Measurements from ENCODE around the gene SPATA24.
A peak's percentile ranks its signal among the peaks of the same experiment; 100 is the strongest.

The SPATA24 gene

GRCh38 chr5:139395844-139396640, 7.8 kb downstream of the SPATA24 start:
- Mint-ChIP-seq H3K27me3 (no peaks in the 10 kb centered on the region), H3K9me3 (no peaks in the 10 kb centered on the region), H3K4me3 (peak overlapping the region in 1 of 2 donors; percentile 63), H3K4me1 (ENCODE audit: low read depth in 2 of 2) (peaks cover 19 to 22% of the 10 kb centered on the region in 2 donors), H3K27ac (no peak overlapping the region), H3K36me3 (ENCODE audit: insufficient read depth) (no peaks in the 10 kb centered on the region)
- DNase-seq (no peak), ATAC-seq (replicated peaks) (no peak)

- ATAC-seq (replicated peaks) = no peak
These were observed 9.0 kb downstream of the SPATA24 start, which contains the start of gene PROB1 for GRCh38 chr5:139394654-139395566. Gene PROB1, minus strand, starts transcription at chr5:139395104. Its CDS starts 23 bp downstream, at chr5:139395081.

GRCh38 chr5:139394123-139394653, 9.7 kb downstream of the SPATA24 start:
- DNase-seq = peak; percentile 33 to 42 (median 37)
- Mint-ChIP-seq H3K9me3 (no peaks in the 10 kb centered on the region), H3K4me1 (ENCODE audit: low read depth in 2 of 2) (peaks cover 31 to 37% of the 10 kb centered on the region in 2 donors), H3K27ac (no peak overlapping the region), H3K36me3 (ENCODE audit: insufficient read depth) (peaks cover 10% of the 10 kb centered on the region), H3K4me3 (peak overlapping the region; percentile 92 to 93), H3K27me3 (no peaks in the 10 kb centered on the region)
- no peak for ATAC-seq (replicated peaks)

More at GRCh38 chr5:139394654-139395566, 9.0 kb downstream of the SPATA24 start, which contains the start of gene PROB1:
- H3K4me1 Mint-ChIP-seq (ENCODE audit: low read depth in 2 of 2) = peaks cover 30 to 34% of the 10 kb centered on the region in 2 donors
- no peaks in the 10 kb centered on the region for H3K9me3 Mint-ChIP-seq
- peak within 1 kb of the TSS; percentile 92 to 93 for H3K4me3 Mint-ChIP-seq
- no peaks in the 10 kb centered on the region for H3K27me3 Mint-ChIP-seq
- H3K27ac Mint-ChIP-seq = no peak within 1 kb of the TSS
- no peak for DNase-seq
- H3K36me3 Mint-ChIP-seq (ENCODE audit: insufficient read depth) = peaks cover 4% of the 10 kb centered on the region

- H3K27me3 Mint-ChIP-seq = no peaks in the 10 kb centered on the region
- H3K27ac Mint-ChIP-seq = peak overlapping the region; percentile 78 to 89
- H3K4me3 Mint-ChIP-seq = peak overlapping the region; percentile 92 to 93
- peaks cover 34 to 39% of the 10 kb centered on the region in 2 donors for H3K4me1 Mint-ChIP-seq (ENCODE audit: low read depth in 2 of 2)
- H3K36me3 Mint-ChIP-seq (ENCODE audit: insufficient read depth) = peaks cover 10% of the 10 kb centered on the region
- no peaks in the 10 kb centered on the region for H3K9me3 Mint-ChIP-seq
- DNase-seq (no peak), ATAC-seq (replicated peaks) (no peak)
These were observed 10.3 kb downstream of the SPATA24 start for GRCh38 chr5:139393497-139394122.

GRCh38 chr5:139392678-139393496, 11.0 kb downstream of the SPATA24 start:
- Mint-ChIP-seq H3K9me3 (no peaks in the 10 kb centered on the region), H3K36me3 (ENCODE audit: insufficient read depth) (peaks cover 10% of the 10 kb centered on the region), H3K4me3 (peak overlapping the region; percentile 92 to 93), H3K27ac (peak overlapping the region; percentile 78 to 89), H3K4me1 (ENCODE audit: low read depth in 2 of 2) (peaks cover 34 to 44% of the 10 kb centered on the region in 2 donors), H3K27me3 (no peaks in the 10 kb centered on the region)
- ATAC-seq (replicated peaks) (peak; percentile 66), DNase-seq (peak; percentile 74 to 77 (median 76))

GRCh38 chr5:139392324-139392677, 11.6 kb downstream of the SPATA24 start:
- Mint-ChIP-seq H3K36me3 (ENCODE audit: insufficient read depth) (peaks cover 10% of the 10 kb centered on the region), H3K27me3 (no peaks in the 10 kb centered on the region), H3K4me1 (ENCODE audit: low read depth in 2 of 2) (peaks cover 34 to 44% of the 10 kb centered on the region in 2 donors), H3K9me3 (no peaks in the 10 kb centered on the region), H3K27ac (peak overlapping the region; percentile 96 to 98), H3K4me3 (peak overlapping the region; percentile 92 to 93)
- DNase-seq (no peak), ATAC-seq (replicated peaks) (no peak)

GRCh38 chr5:139391570-139392323, 12.1 kb downstream of the SPATA24 start:
- H3K27ac Mint-ChIP-seq = peak overlapping the region; percentile 96 to 98
- H3K4me1 Mint-ChIP-seq (ENCODE audit: low read depth in 2 of 2) = peaks cover 34 to 46% of the 10 kb centered on the region in 2 donors
- H3K9me3 Mint-ChIP-seq = no peaks in the 10 kb centered on the region
- H3K4me3 Mint-ChIP-seq = peak overlapping the region; percentile 92 to 93
- peak; percentile 1 for ATAC-seq (replicated peaks)
- H3K27me3 Mint-ChIP-seq = no peaks in the 10 kb centered on the region
- peaks cover 12% of the 10 kb centered on the region for H3K36me3 Mint-ChIP-seq (ENCODE audit: insufficient read depth)
- peak in 1 of 3 experiments; percentile 21 for DNase-seq

- Mint-ChIP-seq H3K9me3 (no peaks in the 10 kb centered on the region), H3K4me1 (ENCODE audit: low read depth in 2 of 2) (peaks cover 34 to 49% of the 10 kb centered on the region in 2 donors), H3K27me3 (no peaks in the 10 kb centered on the region), H3K4me3 (peak overlapping the region; percentile 92 to 93), H3K27ac (peak overlapping the region; percentile 96 to 98), H3K36me3 (ENCODE audit: insufficient read depth) (peaks cover 12% of the 10 kb centered on the region)
- DNase-seq (no peak), ATAC-seq (replicated peaks) (no peak)
These were observed 13.0 kb downstream of the SPATA24 start for GRCh38 chr5:139390639-139391569.

- Mint-ChIP-seq H3K36me3 (ENCODE audit: insufficient read depth) (peaks cover 15% of the 10 kb centered on the region), H3K27me3 (no peaks in the 10 kb centered on the region)
These were observed 13.9 kb downstream of the SPATA24 start, which contains the start of gene MZB1 for GRCh38 chr5:139389701-139390638. Gene MZB1, minus strand, starts transcription at chr5:139389913. Its CDS starts 57 bp downstream, at chr5:139389856.

GRCh38 chr5:139388198-139388821, 15.6 kb downstream of the SPATA24 start:
- Mint-ChIP-seq H3K9me3 (no peaks in the 10 kb centered on the region), H3K4me3 (peak overlapping the region in 1 of 2 donors; percentile 41), H3K27ac (peak overlapping the region in 1 of 2 donors; percentile 72), H3K27me3 (no peaks in the 10 kb centered on the region), H3K36me3 (ENCODE audit: insufficient read depth) (peaks cover 17% of the 10 kb centered on the region), H3K4me1 (ENCODE audit: low read depth in 2 of 2) (peaks cover 49 to 64% of the 10 kb centered on the region in 2 donors)
- ATAC-seq (replicated peaks) (no peak), DNase-seq (no peak)

More at GRCh38 chr5:139389701-139390638, 13.9 kb downstream of the SPATA24 start, which contains the start of gene MZB1:
- DNase-seq (peak; percentile 72 to 77 (median 74)), ATAC-seq (replicated peaks) (peak; percentile 75)
- peak within 1 kb of the TSS; percentile 92 to 93 for H3K4me3 Mint-ChIP-seq
- H3K4me1 Mint-ChIP-seq (ENCODE audit: low read depth in 2 of 2) = peaks cover 41 to 52% of the 10 kb centered on the region in 2 donors
- peak within 1 kb of the TSS; percentile 96 to 98 for H3K27ac Mint-ChIP-seq
- H3K9me3 Mint-ChIP-seq = no peaks in the 10 kb centered on the region

All from effector memory CD8-positive, alpha-beta T cell (primary cell).